ENCODE data around the gene CHN1. TPM values are rescaled to one million over a fixed set of nuclear protein-coding genes. Genes with fewer than 3 reads are reported as not detected.

Gene CHN1
- total RNA-seq, 2 experiments from 2014 or later = 1.7 to 4.5 TPM

DNA sequence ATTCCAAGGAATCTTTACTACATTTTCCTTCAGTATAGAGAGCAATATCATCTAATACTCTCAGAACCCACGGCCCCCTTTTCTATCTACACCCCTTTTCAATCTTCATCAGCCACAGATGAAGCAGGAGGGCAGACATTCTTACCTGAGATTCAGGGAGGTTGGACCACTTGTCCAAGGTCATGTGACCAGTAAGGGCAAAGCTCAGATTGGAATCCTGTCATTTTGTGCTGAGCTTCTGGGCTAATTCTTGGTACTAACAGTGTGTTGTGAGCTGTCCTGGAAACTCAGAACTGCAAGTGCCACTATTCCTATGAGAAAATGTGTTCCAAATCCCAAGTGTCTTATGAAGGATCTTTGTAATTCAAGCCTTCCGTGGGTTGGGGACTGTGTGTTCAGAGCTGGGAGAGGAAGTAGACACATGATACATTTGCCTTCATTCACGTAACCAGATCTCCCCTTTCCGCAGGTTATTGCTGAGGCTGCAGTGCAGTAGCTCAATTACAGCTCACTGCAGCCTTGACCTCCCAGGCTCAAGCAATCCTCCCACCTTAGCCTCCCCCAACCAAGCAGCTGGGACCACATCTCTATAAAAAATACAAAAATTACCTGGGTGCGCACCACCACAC, 244.2 kb downstream of the CHN1 start:
- H3K27ac Mint-ChIP-seq = no peak overlapping the region
- DNase-seq (no peak), ATAC-seq (no peak)
- H3K36me3 Mint-ChIP-seq = no peaks in the 10 kb centered on the region
- H3K4me3 Mint-ChIP-seq = no peak overlapping the region
- CTCF ChIA-PET = interaction anchor here (1.4 kb wide), 2 partner anchors 10 to 11 kb away, joined by 4 to 6 read pairs; no protein-coding TSS in a partner anchor
- H3K9me3 Mint-ChIP-seq (ENCODE audit: low read depth) = no peaks in the 10 kb centered on the region
- peaks cover 8% of the 10 kb centered on the region for H3K27me3 Mint-ChIP-seq
- H3K4me1 Mint-ChIP-seq = peaks cover 9% of the 10 kb centered on the region

DNA sequence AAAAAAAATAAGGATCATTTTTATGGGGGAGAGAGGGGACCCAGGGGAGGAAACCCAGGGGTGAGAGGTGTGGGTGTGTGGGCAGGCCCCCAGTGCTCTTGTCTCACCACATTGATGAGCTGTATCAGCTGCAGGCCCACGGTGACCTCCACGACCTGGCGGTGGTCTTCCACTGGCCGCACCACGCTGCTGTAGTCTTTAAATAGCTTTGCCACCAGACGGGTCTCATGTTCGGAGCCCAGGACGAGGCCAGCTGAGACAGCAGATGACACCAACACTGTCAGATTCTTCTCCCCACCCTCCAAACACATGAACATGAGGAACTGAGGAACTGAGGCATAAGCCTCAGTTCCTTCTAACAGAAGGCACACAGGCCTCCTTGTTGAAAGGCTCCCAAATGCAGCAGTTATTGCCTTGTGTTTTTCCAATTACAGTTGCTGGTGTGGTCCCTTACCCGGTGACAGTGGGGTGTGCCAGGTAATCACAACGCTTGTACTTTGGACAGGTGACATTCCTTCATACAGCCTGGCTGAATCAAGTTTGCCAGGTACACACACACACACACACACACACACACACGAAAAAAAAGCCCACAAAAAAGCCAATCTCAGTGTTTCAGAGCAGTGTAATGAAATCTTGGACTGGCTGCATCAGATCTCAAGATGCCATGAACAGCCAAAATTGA, 245.7 kb downstream of the CHN1 start:
- Mint-ChIP-seq H3K4me3 (no peak overlapping the region), H3K36me3 (peaks cover 1% of the 10 kb centered on the region), H3K27ac (no peak overlapping the region), H3K4me1 (peaks cover 5% of the 10 kb centered on the region), H3K9me3 (ENCODE audit: low read depth) (no peaks in the 10 kb centered on the region), H3K27me3 (peaks cover 7% of the 10 kb centered on the region)
- no peak for ATAC-seq
- no peak for DNase-seq
- CTCF ChIA-PET = interaction anchor here (1.4 to 1.9 kb wide), 2 partner anchors 11 to 12 kb away, joined by 4 to 5 read pairs; no protein-coding TSS in a partner anchor

DNA sequence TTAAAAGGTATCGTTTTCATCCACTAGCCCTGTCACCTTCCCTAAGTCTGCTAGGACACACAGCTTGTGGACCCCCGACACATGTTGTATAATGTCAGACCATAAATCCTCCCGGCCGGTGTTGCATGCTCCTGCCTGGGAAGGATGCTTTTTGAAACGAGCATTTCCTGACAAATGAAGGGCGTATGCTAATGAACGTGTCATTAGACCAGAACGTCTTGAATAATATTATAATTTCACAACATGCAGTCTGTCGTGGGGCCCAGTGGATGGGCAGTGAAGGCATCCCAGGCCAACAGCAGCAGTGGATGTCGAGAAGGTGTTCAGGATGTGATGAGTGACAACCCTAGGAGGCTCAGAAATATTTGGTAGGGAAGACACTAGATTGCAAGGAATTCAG, 248.4 kb downstream of the CHN1 start:
- CTCF ChIA-PET = no interaction called here
- no peak for DNase-seq
- Mint-ChIP-seq H3K27me3 (peaks cover 7% of the 10 kb centered on the region), H3K4me1 (peaks cover 20% of the 10 kb centered on the region), H3K9me3 (ENCODE audit: low read depth) (no peaks in the 10 kb centered on the region), H3K36me3 (peaks cover 1% of the 10 kb centered on the region), H3K4me3 (no peak overlapping the region), H3K27ac (no peak overlapping the region)
- ATAC-seq = no peak

DNA sequence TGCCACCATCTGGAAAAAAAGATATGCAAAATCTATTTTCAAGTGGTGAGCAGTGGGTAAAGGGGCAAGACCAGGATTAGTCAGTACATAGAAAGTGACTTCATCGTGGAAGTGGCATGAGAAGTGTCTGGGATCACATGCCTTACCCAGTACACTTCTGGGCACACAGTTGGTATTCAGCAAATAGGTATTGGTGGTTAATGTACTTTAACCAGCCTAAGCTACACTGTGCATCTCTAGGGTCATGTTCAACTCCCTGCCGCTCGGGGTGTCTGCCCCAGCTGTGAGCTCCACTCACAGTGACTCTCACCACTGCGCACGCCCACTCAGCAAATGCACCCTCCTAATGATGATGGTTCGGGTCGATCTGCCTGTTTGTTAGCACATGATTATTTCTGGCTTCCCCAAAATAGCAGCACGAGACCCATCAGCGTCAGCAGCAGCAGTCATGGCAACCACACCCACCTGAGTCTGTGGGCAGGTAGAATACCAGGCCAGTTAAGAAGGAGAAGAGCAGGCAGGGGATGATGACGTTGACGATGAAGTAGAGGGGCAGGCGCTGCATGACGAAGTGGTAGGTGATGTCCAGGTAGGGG, 252.0 kb downstream of the CHN1 start:
- Mint-ChIP-seq H3K4me1 (peaks cover 38% of the 10 kb centered on the region), H3K36me3 (peaks cover 1% of the 10 kb centered on the region), H3K9me3 (ENCODE audit: low read depth) (no peaks in the 10 kb centered on the region), H3K4me3 (peak overlapping the region; percentile 66), H3K27me3 (peaks cover 12% of the 10 kb centered on the region), H3K27ac (peak overlapping the region; percentile 81)
- CTCF ChIA-PET = interaction anchor here (1.0 to 5.7 kb wide), 3 partner anchors 18 to 56 kb away, joined by 3 to 111 read pairs (median 4); no protein-coding TSS in a partner anchor
- DNase-seq (no peak), ATAC-seq (peak; percentile 20)

DNA sequence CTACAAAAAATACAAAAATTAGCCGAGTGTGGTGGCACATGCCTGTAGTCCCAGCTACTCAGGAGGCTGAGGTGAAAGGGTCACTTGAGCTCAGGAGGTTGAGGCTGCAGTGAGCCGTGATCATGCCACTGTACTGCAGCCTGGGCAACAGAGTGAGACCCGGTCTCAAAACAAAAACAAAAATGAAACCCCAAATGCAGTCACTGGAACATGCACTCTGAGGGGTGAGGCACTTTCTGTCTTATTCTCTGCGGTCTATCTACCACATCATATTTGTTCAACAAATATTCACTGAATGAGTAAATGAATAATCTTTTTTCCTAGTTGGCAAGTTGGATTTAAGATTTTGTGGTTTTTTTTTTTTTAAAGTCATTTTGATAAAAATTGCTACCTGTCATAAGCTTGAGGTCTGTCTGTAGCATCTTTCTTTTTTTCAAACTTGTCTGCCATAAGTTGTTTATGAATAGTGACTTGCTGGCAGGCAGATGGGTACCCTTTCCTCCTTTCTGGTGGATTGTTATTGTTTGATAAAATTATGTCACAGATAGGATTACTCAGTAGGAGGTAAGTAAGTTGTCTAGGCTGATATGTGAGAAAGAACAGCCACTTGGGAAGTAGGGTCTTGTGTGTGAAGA, 252.7 kb downstream of the CHN1 start:
- Mint-ChIP-seq H3K27me3 (peaks cover 14% of the 10 kb centered on the region), H3K4me1 (peaks cover 38% of the 10 kb centered on the region), H3K36me3 (peaks cover 1% of the 10 kb centered on the region), H3K27ac (peak overlapping the region; percentile 81), H3K9me3 (ENCODE audit: low read depth) (no peaks in the 10 kb centered on the region), H3K4me3 (peak overlapping the region; percentile 66)
- CTCF ChIA-PET = interaction anchor here (1.5 to 5.7 kb wide), 2 partner anchors 19 to 56 kb away, joined by 3 to 111 read pairs; no protein-coding TSS in a partner anchor
- DNase-seq = peak; percentile 69
- peak; percentile 82 for ATAC-seq

DNA sequence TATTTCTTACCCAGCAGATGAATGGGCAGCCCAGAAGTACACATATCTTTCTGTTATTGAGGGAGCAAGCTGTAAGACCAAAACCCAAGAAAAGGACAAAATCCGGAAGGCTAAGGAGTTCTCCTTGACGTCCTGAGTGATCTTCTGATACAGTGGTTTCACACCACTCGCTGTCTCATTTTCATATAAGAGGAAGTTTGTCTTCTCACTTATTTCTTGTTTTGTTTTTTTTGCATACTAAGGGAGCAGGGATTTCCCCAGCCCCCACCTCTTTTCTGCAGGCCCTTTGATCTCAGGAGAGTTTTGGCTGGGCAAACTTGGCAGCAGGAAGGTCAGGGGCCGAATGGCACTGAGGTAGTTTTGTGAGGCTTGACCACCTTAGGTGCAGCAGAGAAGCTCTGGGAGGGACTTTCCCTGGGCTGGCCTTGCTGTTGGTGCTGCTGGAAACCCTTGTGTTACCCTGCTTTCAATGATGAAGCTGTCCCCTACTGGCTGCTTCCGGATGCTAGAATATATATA, 254.2 kb downstream of the CHN1 start:
- ATAC-seq = peak; percentile 58
- peak; percentile 62 for DNase-seq

DNA sequence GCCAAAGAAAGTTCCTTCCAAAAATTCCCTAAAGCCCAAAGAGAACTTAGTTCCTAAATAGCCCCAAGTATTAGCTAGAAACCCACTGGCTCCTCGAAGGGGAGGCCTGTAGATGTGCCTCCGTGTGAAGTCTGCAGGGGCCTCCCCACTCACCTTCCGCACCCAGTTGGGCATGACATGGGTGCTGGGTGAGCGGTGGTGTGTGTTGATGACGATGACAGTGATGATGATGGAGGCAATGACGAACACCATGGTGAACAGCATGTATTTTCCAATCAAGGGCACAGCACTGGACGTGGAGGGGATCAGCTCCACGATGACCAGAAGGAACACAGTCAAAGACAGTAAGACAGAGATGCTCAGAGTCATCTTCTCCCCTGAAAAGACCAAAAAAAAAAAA, 255.4 kb downstream of the CHN1 start:
- CTCF ChIA-PET = interaction anchor here (0.9 to 5.7 kb wide), 27 partner anchors 11 to 578 kb away, joined by 3 to 111 read pairs (median 5); partner anchors contain the start of gene CHN1
- H3K27ac Mint-ChIP-seq = no peak overlapping the region
- ATAC-seq (no peak), DNase-seq (no peak)
- H3K4me3 Mint-ChIP-seq = no peak overlapping the region
- H3K27me3 Mint-ChIP-seq = peaks cover 14% of the 10 kb centered on the region
- H3K4me1 Mint-ChIP-seq = peaks cover 38% of the 10 kb centered on the region
- no peaks in the 10 kb centered on the region for H3K9me3 Mint-ChIP-seq (ENCODE audit: low read depth)
- peaks cover 1% of the 10 kb centered on the region for H3K36me3 Mint-ChIP-seq

More for the DNA sequence above, 254.2 kb downstream of the CHN1 start:
- H3K27me3 Mint-ChIP-seq = peaks cover 14% of the 10 kb centered on the region
- peak overlapping the region; percentile 39 for H3K4me3 Mint-ChIP-seq
- peaks cover 1% of the 10 kb centered on the region for H3K36me3 Mint-ChIP-seq
- H3K9me3 Mint-ChIP-seq (ENCODE audit: low read depth) = no peaks in the 10 kb centered on the region
- H3K27ac Mint-ChIP-seq = peak overlapping the region; percentile 73
- CTCF ChIA-PET = interaction anchor here (1.1 to 5.7 kb wide), 5 partner anchors 14 to 54 kb away, joined by 3 to 111 read pairs (median 10); no protein-coding TSS in a partner anchor
- peaks cover 38% of the 10 kb centered on the region for H3K4me1 Mint-ChIP-seq

DNA sequence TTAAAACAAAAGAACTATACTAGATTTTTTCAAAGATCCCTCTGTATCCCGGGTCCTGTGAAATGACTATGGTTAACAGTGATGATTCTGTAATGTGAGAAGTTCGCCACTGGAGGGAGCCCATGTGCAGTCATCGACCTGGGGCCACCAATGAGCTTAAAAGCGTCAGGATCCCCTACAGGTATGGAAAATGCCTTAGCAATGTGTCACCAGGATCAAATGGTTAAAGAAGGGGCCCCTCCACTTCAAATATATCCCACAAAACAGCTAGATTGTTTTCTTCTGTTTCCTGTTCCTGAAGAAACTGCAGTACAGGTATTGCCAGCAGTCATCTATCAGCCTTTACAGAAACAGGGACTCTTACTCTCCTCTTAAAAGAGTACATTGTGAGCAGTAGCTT, 256.2 kb downstream of the CHN1 start:
- H3K27ac Mint-ChIP-seq = no peak overlapping the region
- CTCF ChIA-PET = interaction anchor here (0.6 to 5.7 kb wide), 50 partner anchors 9 to 579 kb away, joined by 3 to 111 read pairs (median 4); partner anchors contain the start of gene CHN1
- H3K4me1 Mint-ChIP-seq = peaks cover 38% of the 10 kb centered on the region
- no peaks in the 10 kb centered on the region for H3K9me3 Mint-ChIP-seq (ENCODE audit: low read depth)
- no peaks in the 10 kb centered on the region for H3K36me3 Mint-ChIP-seq
- peaks cover 14% of the 10 kb centered on the region for H3K27me3 Mint-ChIP-seq
- peak; percentile 79 for DNase-seq
- H3K4me3 Mint-ChIP-seq = no peak overlapping the region
- ATAC-seq = peak; percentile 48

Other genes with a start within 250 kb of the CHN1 start
- not detected for gene CHRNA1, start 240.9 kb downstream of the CHN1 start, total RNA-seq
- gene ATF2, start 162.8 kb upstream of the CHN1 start, total RNA-seq = 10 to 100 TPM; 58.4 to 62.4 TPM
- 100 to 1,000 TPM; 240 to 332 TPM for gene ATP5MC3, start 176.3 kb upstream of the CHN1 start, total RNA-seq

Measured in activated CD8-positive, alpha-beta memory T cell treated with anti-CD3 and anti-CD28 coated beads, Interleukin-2, amount 10 ng/mL, durations not matched to agents 7 days and 5 days (primary cell).